Tibial artery (tissue), 4 donors: ENCODE data around the gene LOXHD1.

Experiments
- DNase-seq, 2 donors: peaks; one replicate each; pipeline ENCODE4 v3.0.0-alpha.2; 2019
- H3K27ac ChIP-seq, 2 donors: fragments of 200-600 bp; sonication (generic) in 1 of 2; 1 replicate in 1 of 2; 2 replicates in 1 of 2; pipeline ENCODE4 v1.5.1; 2018 to 2019; ENCODE audit warnings: mild to moderate bottlenecking in 1 of 2
- H3K27me3 ChIP-seq, 2 donors: fragments of 200-600 bp; sonication (generic) in 1 of 2; one replicate each; pipeline versions ENCODE4 v1.5.1 to v1.6.0; 2016 to 2019
- H3K36me3 ChIP-seq, 3 donors: fragments of 200-600 bp; sonication (generic) in 2 of 3; one replicate each; pipeline ENCODE4 v1.5.1; 2016 to 2019; ENCODE audit warnings: mild to moderate bottlenecking in 2 of 3
- H3K4me1 ChIP-seq, 4 donors: fragments of 200-600 bp; sonication (generic) in 2 of 4; 1 replicate in 3 of 4; 2 replicates in 1 of 4; pipeline ENCODE4 v1.5.1; 2016 to 2019
- H3K4me3 ChIP-seq, 2 donors: fragments of 200-600 bp; sonication (generic) in 1 of 2; 1 replicate in 1 of 2; 2 replicates in 1 of 2; pipeline ENCODE4 v1.5.1; 2018 to 2019; ENCODE audit warnings: mild to moderate bottlenecking in 2 of 2
- H3K9me3 ChIP-seq, 3 donors: fragments of 200-600 bp; sonication (generic) in 1 of 3; one replicate each; pipeline ENCODE4 v1.5.1; 2016 to 2019
- CTCF ChIP-seq, 2 experiments: fragments of 200-600 bp in 1 of 2; fragments of 450-650 bp in 1 of 2; IDR thresholded peaks; one replicate each; pipeline ENCODE4 v1.5.1; 2017 to 2019; ENCODE audit warnings: antibody characterized with exemption in 2 of 2, mild to moderate bottlenecking in 1 of 2, moderate library complexity in 1 of 2
- intact Hi-C: fragments of 100-400 bp; cut with DNase I; formaldehyde crosslinking; loops from one replicate; pipeline ENCODE4 v1.15.0; 2023; ENCODE audit warnings: low total_unique reads

The LOXHD1 gene

GRCh38 chr18:46434629-46435028, 222.4 kb downstream of the LOXHD1 start:
- Histone ChIP-seq H3K27ac (no peak overlapping the region), H3K4me3 (no peak overlapping the region), H3K36me3 (no peaks in the 10 kb centered on the region), H3K4me1 (no peaks in the 10 kb centered on the region), H3K9me3 (no peaks in the 10 kb centered on the region), H3K27me3 (peaks cover 0 to 15% of the 10 kb centered on the region in 2 donors)
- TF ChIP-seq CTCF (IDR thresholded peaks at IDR 0.05): no peak
- intact Hi-C loops: no loop called here
- DNase-seq: no peak

GRCh38 chr18:46433121-46433826, 223.7 kb downstream of the LOXHD1 start:
- no peak for DNase-seq
- intact Hi-C loops: no loop called here
- Histone ChIP-seq H3K27ac (no peak overlapping the region), H3K4me3 (no peak overlapping the region), H3K36me3 (no peaks in the 10 kb centered on the region), H3K9me3 (no peaks in the 10 kb centered on the region), H3K27me3 (peaks cover 0 to 15% of the 10 kb centered on the region in 2 donors), H3K4me1 (no peaks in the 10 kb centered on the region)
- TF ChIP-seq CTCF (IDR thresholded peaks at IDR 0.05): no peak

DNA sequence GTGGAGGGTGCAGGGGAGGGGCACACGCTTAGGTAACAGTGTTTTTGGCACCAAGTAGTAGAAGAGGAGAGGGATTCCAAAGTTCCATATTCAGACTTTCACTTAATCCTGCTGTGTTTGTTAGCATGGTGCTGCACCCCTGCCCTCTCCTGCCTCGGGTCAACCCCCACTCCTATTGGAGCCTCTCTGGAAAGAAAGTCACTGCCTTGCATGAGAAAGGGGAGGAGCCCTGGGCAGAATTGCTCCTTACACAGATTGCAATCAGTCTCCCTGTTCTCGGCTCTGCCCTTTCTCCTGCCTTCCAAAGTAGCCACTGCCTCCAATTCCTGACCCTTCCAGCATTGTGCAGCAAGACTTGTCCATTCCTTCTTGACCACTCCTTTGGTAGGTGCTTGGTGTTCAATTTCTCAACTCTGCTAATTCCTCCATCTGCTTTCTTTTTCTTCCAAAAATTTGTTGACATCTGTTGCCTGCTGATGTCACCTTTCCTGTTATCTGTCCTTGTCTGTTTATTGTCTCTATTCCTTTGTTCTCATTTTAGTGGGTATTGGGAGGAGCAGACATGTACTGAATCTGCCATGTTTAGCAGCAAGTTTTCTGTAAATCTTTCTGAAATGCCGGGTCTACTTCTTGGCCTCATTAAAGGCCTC, 225.4 kb downstream of the LOXHD1 start:
- TF ChIP-seq CTCF (IDR thresholded peaks at IDR 0.05): no peak
- no peak for DNase-seq
- peaks cover 0 to 15% of the 10 kb centered on the region in 2 donors for H3K27me3 ChIP-seq
- H3K4me1 ChIP-seq: no peaks in the 10 kb centered on the region
- H3K27ac ChIP-seq: no peak overlapping the region
- no peaks in the 10 kb centered on the region for H3K9me3 ChIP-seq
- intact Hi-C loops: no loop called here
- H3K36me3 ChIP-seq: no peaks in the 10 kb centered on the region
- no peak overlapping the region for H3K4me3 ChIP-seq

DNA sequence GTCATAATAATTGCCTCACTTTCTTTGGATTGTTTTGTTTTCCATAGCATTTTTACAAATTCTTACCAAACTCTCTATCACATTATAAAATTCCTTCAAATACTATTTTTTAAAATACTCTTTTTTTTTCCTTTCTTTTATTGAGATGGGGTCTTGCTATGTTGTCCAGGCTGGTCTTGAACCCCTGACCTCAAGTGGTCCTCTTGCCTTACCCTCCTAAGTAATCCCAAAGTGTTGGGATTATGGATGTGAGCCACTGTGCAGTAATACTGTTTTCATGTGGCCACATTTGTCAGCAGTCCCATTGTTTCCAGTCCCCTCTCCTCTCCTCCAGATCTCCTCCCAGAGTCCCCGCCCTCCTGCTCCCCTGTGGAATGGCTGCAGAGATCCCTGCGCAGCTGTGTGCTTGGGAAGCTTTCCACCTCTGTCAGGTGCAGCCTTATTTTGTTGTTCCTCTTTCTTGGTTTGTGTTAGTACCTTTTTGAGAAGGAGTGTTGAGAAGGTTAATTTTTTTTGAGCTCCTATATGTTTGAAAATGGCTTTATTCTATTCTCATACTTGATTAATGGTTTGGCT, 227.3 kb downstream of the LOXHD1 start:
- DNase-seq: no peak
- intact Hi-C loops: no loop called here
- Histone ChIP-seq H3K36me3 (no peaks in the 10 kb centered on the region), H3K4me1 (no peaks in the 10 kb centered on the region), H3K9me3 (no peaks in the 10 kb centered on the region), H3K27me3 (peaks cover 0 to 15% of the 10 kb centered on the region in 2 donors), H3K4me3 (no peak overlapping the region), H3K27ac (no peak overlapping the region)
- TF ChIP-seq CTCF (IDR thresholded peaks at IDR 0.05): no peak

DNA sequence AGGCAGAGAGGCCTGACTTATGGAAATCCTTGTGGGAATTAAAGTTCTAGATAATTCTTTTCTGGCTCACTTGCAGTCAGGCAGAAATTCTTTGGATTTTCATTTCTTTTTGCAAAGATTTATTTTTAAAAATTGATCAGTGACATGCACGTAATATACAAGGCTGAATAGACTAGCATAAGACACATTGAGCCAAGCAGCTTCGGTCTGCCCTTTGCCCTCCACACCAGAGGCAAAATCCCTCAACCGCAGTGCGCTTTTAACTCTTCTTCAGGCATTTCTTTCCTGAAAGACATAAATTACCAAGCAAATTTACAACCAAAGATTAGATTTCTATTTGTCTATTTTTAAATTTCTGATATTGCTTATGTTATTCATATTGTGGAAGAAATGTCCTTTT, 227.9 kb downstream of the LOXHD1 start:
- no peaks in the 10 kb centered on the region for H3K4me1 ChIP-seq
- no peak for DNase-seq
- no peaks in the 10 kb centered on the region for H3K9me3 ChIP-seq
- H3K27ac ChIP-seq: no peak overlapping the region
- H3K4me3 ChIP-seq: no peak overlapping the region
- intact Hi-C loops: no loop called here
- peaks cover 0 to 10% of the 10 kb centered on the region in 2 donors for H3K27me3 ChIP-seq
- TF ChIP-seq CTCF (IDR thresholded peaks at IDR 0.05): no peak
- H3K36me3 ChIP-seq: no peaks in the 10 kb centered on the region
